AG08395 (cell line): ENCODE data around the gene ARPP21.
"Not testable (repeated sequence)": the region's sequence is repeated elsewhere in the genome, so short reads cannot be mapped to it uniquely, and the experiment has no call there.

Source experiments
- DNase-seq: peaks from one replicate; pipeline ENCODE4 v3.0.0; 2012; ENCODE audit warnings: mixed read lengths, low spot score

ARPP21 gene

GRCh38 chr3:35639254-35640186 lies at the start of gene ARPP21:
ARPP21 (plus strand) TSS chr3:35639525; CDS start chr3:35681752, 42,227 bp downstream.
- DNase-seq = no peak

DNA sequence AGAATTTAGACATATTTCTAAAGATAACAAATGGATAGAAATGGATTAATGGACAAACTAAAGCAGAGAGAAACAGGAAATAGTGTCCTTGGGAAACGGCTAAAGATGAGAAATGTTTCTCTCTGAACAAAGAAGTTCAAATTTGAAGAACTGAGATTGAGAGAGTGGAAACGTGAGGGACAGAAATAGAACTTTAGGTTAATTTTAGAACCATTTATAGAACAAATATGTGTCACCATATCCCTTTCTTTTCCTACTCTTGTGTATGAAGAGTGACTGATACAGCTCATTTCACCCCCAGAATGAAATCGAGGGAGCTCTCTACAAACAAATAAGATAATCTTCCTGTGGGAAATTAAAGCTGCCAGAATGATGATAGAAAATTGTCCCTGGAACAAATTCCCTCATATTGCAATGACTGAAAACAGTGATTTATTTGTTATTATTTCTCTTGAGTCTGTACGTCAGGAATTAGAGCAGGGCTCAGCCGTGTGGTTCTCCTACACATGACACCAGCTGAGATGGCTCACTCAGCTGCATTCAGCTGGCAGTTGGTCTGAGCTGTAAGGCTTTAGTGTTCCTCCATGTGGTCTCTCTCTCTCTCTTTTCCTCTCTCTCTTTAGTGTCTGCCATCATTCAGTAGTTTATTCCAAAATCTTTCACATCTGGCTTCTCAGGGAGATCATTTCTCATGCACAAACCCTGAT lies 46.6 kb upstream of the ARPP21 start:
- DNase-seq = no peak

- no peak for DNase-seq
Observed at GRCh38 chr3:35594739-35595138, 44.6 kb upstream of the ARPP21 start.

GRCh38 chr3:35596335-35596995 lies 42.9 kb upstream of the ARPP21 start:
- no peak for DNase-seq

DNA sequence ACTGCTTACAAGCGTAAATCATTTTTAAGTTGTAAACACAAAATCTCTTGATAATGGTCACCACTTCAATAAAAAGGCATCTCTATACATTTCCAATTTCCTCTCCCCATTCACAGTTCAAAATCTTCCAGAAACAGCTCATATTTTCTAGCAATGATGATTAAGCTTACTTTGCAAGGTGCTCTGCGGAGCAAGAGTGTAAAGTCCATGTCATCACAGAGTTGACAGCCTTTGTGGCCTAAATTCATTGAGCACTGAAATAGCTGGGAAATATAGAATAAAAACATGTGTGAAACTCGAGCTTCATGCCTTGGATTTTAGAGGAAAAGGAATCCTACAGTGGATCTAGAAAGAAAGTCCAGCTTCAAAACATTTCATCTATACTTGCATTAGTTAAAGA lies 41.8 kb upstream of the ARPP21 start:
- DNase-seq = no peak

GRCh38 chr3:35598804-35599203 lies 40.5 kb upstream of the ARPP21 start:
- no peak for DNase-seq

- DNase-seq = no peak
Observed at GRCh38 chr3:35601959-35602358, 37.4 kb upstream of the ARPP21 start.

- DNase-seq = no peak
Observed at GRCh38 chr3:35602395-35602936, 36.9 kb upstream of the ARPP21 start.

- no peak for DNase-seq
Observed at GRCh38 chr3:35616346-35616745, 23.0 kb upstream of the ARPP21 start.

DNA sequence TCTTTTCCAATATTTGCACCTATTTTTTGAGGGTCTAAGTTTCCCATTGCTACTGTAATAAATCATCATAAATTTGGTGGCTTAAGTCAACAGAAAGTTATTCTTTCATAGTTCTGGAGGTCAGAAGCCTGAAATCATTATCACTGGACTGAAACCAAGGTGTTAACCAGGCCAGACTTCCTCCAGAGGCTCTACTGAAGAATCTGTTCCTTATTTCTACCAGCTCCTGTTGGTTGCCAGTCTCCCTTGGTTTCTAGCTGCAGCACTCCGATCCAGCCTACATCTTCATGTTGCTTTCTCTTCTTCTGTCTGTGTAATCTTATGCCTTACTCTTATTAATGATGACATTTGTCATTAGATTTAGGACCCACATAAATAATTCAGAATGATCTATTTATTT lies 22.0 kb upstream of the ARPP21 start:
- no peak for DNase-seq

DNA sequence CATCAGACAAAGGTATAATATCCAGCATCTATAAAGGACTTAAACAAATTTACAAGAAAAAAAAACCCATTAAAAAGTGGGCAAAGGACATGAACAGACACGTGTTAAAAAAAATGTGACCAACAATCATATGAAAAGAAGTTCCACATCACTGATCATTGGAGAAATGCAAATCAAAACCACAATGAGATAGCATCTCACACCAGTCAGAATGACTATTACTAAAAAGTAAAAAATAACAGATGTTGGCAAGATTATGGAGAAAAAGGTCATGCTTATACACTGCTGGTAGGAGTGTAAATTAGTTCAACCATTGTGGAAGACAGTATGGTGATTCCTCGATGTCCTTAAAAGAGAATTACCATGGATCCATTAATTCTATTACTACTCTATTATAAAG lies 19.1 kb upstream of the ARPP21 start:
- DNase-seq = not testable (repeated sequence)

DNA sequence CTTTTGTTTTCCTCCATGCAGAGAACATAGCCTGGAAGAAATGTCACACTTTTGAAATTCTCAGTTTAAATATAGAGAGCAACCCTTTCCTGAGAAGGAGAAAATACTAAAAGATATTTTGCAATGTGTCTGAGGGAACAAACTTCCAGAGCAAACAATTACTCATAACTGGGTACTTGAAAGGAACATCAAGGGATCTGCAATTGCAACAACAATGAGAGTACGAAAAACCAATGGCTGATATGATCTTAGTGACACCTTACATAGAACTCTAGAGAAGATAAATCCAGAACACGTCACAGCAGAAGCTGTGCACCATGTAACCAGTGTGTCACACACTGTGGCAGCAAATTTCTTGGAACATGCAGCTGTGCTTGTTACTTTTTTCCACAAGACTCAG lies 14.6 kb upstream of the ARPP21 start:
- no peak for DNase-seq

DNA sequence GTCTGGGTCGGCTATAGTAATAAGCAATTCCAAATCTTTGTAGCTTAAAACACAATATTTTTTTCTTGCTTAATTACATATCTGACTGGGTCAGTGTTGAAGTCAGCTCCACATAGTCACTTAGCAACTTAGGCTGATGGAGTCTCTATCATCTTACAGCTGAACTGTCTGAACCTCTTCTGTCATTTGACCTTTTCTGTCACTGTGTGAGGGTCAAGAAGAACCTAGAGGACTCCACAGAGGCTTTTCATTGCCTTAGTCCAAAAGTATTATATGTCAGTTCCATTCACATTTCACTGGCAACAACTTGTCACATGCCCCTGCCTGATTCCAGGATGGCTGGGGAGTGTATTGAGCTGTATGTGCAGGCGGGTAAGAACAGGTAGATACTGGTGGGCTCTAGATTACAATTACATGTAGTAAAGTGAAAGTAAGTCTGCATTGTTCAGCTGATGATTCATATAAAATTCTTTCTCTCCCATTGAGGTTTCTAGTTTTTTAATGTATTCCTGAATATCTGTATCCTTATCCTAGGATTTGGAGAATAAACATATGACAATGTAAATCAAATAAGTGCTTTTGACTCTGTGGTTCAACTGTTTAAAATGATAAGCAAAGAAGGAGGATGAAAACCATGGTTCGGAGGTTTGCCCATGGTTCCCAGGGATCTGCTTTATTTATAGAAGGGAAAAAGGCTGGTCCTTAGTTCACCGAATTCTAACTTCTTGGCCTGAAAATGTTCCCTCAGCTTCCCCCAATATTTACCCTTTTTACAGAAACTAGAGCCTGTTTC lies 5.8 kb upstream of the ARPP21 start:
- DNase-seq = no peak

DNA sequence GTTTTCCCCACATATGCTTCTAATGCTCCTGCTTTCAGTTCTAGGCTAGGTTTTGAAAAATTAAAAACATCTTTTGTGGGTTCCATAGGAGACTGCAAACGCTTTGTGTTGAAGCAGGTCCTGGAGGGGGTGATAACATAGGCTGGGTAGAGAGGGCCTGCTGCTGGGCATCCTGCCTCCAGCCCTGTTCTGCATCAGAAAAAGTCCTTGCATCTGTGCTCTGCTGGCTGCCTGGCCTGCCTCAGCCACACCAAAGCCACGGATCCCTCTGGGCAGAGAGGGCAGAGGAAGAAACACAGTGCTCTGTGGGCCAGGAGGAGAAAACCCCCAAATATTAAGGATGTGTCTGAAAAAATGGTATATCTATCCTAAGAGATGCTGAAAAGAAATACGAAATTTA lies 3.9 kb upstream of the ARPP21 start:
- DNase-seq = no peak

GRCh38 chr3:35635926-35636683 lies 3.2 kb upstream of the ARPP21 start:
- no peak for DNase-seq

DNA sequence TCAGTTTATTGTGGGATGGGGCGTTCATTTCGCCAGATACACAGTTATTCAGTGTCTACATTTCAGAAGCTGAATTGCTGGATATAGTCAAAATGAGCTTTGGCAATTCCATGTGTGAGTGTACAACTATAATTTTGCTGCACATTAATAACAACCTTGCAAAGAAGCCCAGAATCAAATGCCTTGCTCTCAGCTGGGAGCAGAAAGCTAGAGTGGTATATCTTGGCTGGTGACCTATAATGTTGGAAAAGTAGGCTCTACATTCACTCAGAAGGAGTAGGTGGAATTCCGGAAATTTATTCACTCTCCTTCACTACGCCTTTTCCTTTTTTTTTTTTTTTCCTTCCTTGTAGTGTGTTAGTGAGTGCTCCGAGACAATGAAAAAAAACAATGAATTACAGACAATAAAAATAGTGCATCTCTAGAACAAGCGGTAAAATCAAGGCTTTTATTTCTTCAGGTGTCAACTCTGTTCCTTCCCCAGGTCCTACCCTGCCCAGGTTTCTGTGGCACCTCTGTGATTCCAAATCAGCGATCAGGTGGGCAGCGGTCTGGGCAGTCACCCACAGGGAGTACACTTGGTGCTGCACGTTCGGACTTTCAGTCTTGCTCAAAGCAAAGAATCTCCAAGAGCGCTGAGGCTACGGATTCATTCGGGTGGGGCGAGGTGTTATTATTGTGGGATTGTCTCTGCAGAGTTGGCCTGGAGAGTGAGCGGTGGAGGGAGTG lies 910 bp upstream of the ARPP21 start:
- no peak for DNase-seq

- DNase-seq = no peak
Observed at GRCh38 chr3:35638980-35639253, 408 bp upstream of the ARPP21 start.

DNA sequence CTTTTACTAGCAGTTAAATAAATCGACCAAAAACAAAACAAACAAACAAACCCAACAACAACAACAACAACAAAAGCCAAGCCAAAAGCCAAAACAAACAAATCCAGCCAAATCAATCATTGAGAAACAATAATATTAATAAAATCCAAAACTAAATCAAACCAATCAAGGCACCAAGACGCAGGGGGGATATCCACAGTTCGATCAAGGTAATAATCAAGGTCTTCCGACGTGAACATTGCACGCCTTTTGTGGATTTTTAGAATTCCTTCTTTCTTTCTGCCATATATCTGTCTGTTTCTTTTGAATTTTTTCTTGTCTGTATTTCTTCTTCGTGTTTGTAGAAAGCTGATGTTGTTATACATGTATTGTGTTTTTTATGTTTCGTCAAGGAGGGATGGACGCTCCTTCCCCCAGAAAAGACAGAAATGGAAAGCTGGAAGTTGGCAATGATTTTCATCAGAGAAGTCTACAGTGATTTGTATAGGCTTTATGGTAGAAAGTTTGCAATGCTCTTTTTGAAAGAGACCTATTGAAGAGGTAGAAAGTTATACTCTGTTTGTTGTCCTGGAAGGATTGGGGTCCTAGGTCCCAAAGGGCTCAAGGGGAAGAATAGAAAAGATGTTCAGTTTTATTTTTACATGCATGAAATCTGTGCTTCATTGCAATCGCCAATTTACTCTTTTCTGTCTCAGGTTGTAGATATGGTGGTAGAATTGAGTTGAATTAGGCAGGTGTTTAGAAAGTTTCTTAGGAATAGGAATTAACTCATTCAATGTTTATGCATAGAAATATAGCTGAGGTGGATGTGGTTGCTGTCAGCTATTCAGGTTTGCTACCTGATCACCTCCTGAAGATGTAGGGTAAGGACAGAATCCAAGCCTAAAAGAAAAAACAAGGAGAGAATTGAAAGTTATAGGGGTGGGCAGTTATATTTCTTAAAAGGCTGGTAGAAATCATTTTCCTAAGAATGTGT lies 1.2 kb downstream of the ARPP21 start:
- no peak for DNase-seq

DNA sequence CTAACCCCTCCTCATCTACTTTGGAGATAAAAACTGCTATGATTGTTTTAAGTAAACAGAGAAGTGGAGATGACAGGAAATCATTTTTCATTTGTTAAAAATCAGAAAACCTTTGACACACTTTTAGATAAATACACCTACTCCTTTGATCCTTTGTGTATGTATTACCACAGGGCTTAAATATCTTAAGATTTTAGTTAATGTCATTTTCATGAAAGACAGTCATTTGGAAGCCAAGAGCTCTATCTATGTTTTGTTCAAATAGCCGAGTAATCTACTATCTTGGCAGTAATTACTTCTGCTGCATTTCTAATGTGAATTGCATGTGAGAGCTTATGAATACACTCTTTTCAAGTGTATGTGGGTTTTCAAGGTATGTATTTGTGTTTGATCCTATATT lies 2.0 kb downstream of the ARPP21 start:
- DNase-seq = no peak
